Measurements from ENCODE around the gene KIF26A.

The KIF26A gene

GRCh38 chr14:104175811-104176210 lies 37.4 kb downstream of the KIF26A start:
- Histone ChIP-seq H4K20me1 (ENCODE audit: insufficient read depth, low read length) (no peaks in the 10 kb centered on the region), H3K4me1 (ENCODE audit: insufficient read depth, low read length, severe bottlenecking) (no peaks in the 10 kb centered on the region), H3K79me2 (ENCODE audit: insufficient read depth, low read length) (no peaks in the 10 kb centered on the region), H3K27me3 (ENCODE audit: insufficient read depth, low read length) (peaks cover 9% of the 10 kb centered on the region; the same call in 1 of the 2 replicates), H3K4me2 (ENCODE audit: low read length) (no peak overlapping the region), H2AFZ (ENCODE audit: low read length) (no peak overlapping the region), H3K36me3 (ENCODE audit: insufficient read depth, low read length) (no peaks in the 10 kb centered on the region), H3K4me3 (ENCODE audit: low read depth, low read length, poor library complexity, severe bottlenecking) (no peak overlapping the region), H3F3A (ENCODE audit: insufficient read depth, low read length) (no peaks in the 10 kb centered on the region), H3K9ac (ENCODE audit: low read length) (no peak overlapping the region), H3K9me2 (ENCODE audit: low read depth, low read length) (no peaks in the 10 kb centered on the region), H3K9me3 (ENCODE audit: low read length) (no peaks in the 10 kb centered on the region), H3K27ac (ENCODE audit: low read depth, low read length, poor library complexity, severe bottlenecking) (no peak overlapping the region)
- TF ChIP-seq CTCF (IDR thresholded peaks at IDR 0.05; ENCODE audit: low read length) (no peak), EZH2 (IDR thresholded peaks at IDR 0.05; ENCODE audit: borderline replicate concordance, low read length) (no peak)

GRCh38 chr14:104176611-104177010 lies 38.2 kb downstream of the KIF26A start:
- no peaks in the 10 kb centered on the region for H3K9me2 ChIP-seq (ENCODE audit: low read depth, low read length)
- no peaks in the 10 kb centered on the region for H3K4me1 ChIP-seq (ENCODE audit: insufficient read depth, low read length, severe bottlenecking)
- TF ChIP-seq CTCF (IDR thresholded peaks at IDR 0.05; ENCODE audit: low read length) (no peak), EZH2 (IDR thresholded peaks at IDR 0.05; ENCODE audit: borderline replicate concordance, low read length) (no peak)
- no peak overlapping the region for H3K27ac ChIP-seq (ENCODE audit: low read depth, low read length, poor library complexity, severe bottlenecking)
- H3K27me3 ChIP-seq (ENCODE audit: insufficient read depth, low read length): peaks cover 9% of the 10 kb centered on the region; the same call in 1 of the 2 replicates
- H3K79me2 ChIP-seq (ENCODE audit: insufficient read depth, low read length): no peaks in the 10 kb centered on the region
- no peak overlapping the region for H3K4me2 ChIP-seq (ENCODE audit: low read length)
- H4K20me1 ChIP-seq (ENCODE audit: insufficient read depth, low read length): no peaks in the 10 kb centered on the region
- H3K9ac ChIP-seq (ENCODE audit: low read length): no peak overlapping the region
- no peaks in the 10 kb centered on the region for H3K36me3 ChIP-seq (ENCODE audit: insufficient read depth, low read length)
- no peak overlapping the region for H3K4me3 ChIP-seq (ENCODE audit: low read depth, low read length, poor library complexity, severe bottlenecking)
- H3F3A ChIP-seq (ENCODE audit: insufficient read depth, low read length): no peaks in the 10 kb centered on the region
- no peak overlapping the region for H2AFZ ChIP-seq (ENCODE audit: low read length)
- no peaks in the 10 kb centered on the region for H3K9me3 ChIP-seq (ENCODE audit: low read length)

GRCh38 chr14:104177411-104177810 lies 39.0 kb downstream of the KIF26A start:
- Histone ChIP-seq H3K4me2 (ENCODE audit: low read length) (no peak overlapping the region), H3K4me1 (ENCODE audit: insufficient read depth, low read length, severe bottlenecking) (no peaks in the 10 kb centered on the region), H3K36me3 (ENCODE audit: insufficient read depth, low read length) (no peaks in the 10 kb centered on the region), H2AFZ (ENCODE audit: low read length) (no peak overlapping the region), H3K27me3 (ENCODE audit: insufficient read depth, low read length) (peaks cover 9% of the 10 kb centered on the region; the same call in 1 of the 2 replicates), H3K79me2 (ENCODE audit: insufficient read depth, low read length) (no peaks in the 10 kb centered on the region), H3K27ac (ENCODE audit: low read depth, low read length, poor library complexity, severe bottlenecking) (no peak overlapping the region), H3F3A (ENCODE audit: insufficient read depth, low read length) (no peaks in the 10 kb centered on the region), H3K9me3 (ENCODE audit: low read length) (no peaks in the 10 kb centered on the region), H4K20me1 (ENCODE audit: insufficient read depth, low read length) (no peaks in the 10 kb centered on the region), H3K9ac (ENCODE audit: low read length) (no peak overlapping the region), H3K9me2 (ENCODE audit: low read depth, low read length) (no peaks in the 10 kb centered on the region), H3K4me3 (ENCODE audit: low read depth, low read length, poor library complexity, severe bottlenecking) (no peak overlapping the region)
- TF ChIP-seq EZH2 (IDR thresholded peaks at IDR 0.05; ENCODE audit: borderline replicate concordance, low read length) (no peak), CTCF (IDR thresholded peaks at IDR 0.05; ENCODE audit: low read length) (no peak)

Measured in OCI-LY1 (cell line).